Renal cortex interstitium (tissue), 11 donors: ENCODE measurements around the gene PLXNA2. TPM values are rescaled to one million over a fixed set of nuclear protein-coding genes. Genes with fewer than 3 reads are reported as not detected.

ENCODE experiments used
- DNase-seq, 11 donors: peaks; one replicate each; pipeline ENCODE4 v3.0.0-alpha.2; 2013; ENCODE audit warnings: low read depth in 9 of 11, low spot score in 4 of 11; ENCODE audit errors: extremely low read depth in 1 of 11
- polyA plus RNA-seq, 3 donors: library from polyadenylated mRNA; unstranded; fragments of 120-200 nt; gene quantifications; one replicate each; pipeline ENCODE4 v1.2.1, GENCODE V29; 2013; ENCODE audit not compliant: insufficient read length in 3 of 3

PLXNA2 gene
- polyA plus RNA-seq, 3 donors, result 13.7 to 16.6 (median 16.1) TPM

DNA sequence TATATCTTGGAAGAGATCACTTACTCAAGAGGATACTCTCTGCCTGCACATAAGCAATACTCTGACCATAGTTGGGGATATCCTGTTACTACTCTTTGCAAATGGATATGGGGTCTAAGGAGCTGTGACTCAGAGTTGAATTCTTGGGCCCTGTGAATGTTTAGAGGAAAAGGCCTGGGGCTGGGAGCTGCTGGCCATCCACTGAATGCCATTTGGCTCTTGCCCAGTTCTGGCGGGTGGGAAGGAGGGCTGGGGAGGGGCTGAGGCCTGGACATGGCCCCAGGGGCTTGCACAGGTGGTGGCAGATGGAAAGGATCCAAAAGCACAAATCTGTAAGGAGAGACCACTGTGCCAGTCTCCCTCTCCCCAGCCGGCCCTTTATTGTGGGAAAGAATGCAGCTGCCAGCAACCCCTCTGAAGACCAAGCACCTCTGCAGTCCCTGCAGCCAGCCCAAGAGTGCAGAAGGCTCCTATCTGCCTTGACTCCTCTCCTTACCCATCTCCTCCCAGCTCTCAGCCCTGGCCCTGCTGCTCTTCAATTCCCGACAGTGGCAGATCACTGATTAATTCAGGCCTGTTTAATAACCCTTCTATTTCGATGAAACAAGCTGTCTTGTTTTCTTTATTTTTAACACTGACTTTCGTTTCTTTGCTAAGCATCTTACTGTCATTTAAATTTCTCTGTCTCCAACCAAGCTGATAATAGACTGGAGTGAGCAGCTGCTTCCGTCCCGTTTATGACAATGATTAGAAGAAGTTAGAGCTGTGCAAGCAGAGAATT, 12.1 kb downstream of the PLXNA2 start:
- no peak for DNase-seq

DNA sequence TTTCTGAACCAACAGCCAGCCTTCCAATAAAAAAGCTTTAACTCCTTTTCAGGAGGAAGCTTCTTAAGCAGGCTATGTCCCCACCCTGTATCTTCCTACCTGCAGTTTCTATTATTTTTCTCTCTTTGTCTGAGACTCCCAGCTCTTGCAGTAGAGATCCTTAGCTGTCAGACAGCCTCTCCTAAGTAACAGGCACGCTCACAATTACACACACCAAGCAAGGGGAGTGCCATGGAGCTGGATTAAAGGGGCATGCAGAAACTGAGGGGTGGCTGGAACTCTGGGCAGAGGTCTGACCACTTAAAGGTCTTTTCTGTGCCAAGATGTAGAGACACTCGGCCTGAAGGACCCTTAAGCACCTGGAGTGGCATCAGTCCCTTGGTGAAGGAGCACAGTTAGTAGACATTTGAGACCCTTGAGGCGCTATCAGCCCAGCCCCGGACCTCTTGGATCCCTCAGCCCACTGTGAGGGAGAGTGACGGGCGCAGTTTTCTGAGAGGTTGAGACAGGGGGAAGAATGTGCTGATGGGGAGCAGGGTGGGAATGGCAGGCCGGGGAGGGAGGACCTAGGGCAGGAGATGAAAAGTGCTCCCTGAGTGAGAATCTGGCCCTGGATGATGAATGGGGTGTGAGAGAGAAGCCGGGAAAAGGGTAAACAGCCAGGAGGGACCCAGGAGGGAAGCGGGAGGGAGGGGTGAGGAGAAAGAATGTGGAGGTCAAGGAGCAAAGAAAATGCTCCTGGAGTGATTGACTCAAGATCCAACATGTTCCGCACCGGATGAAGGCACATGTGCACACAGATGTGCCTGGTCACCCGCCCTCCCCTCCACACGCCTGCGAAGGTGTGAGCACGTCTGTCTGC, 13.3 kb downstream of the PLXNA2 start:
- no peak for DNase-seq

DNA sequence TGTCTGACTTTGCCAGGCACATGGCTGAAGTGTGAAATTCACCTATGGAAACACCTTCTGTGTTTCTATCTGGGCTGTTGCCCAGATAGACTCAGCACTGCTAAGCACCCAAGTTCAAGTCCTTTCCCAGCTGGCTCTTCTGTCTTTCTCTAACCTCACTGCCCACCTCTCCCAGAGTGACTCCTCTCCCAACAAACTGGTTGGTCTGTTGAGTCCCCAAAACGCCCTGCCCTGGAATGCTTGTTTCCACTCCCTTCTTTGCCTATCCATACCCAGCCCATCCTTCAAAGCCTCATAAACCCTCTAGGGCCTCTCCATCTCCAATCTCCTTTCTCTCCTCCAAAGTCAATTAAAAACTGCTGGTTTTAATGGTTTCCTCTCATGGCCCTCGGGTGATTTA, 15.6 kb downstream of the PLXNA2 start:
- no peak for DNase-seq

DNA sequence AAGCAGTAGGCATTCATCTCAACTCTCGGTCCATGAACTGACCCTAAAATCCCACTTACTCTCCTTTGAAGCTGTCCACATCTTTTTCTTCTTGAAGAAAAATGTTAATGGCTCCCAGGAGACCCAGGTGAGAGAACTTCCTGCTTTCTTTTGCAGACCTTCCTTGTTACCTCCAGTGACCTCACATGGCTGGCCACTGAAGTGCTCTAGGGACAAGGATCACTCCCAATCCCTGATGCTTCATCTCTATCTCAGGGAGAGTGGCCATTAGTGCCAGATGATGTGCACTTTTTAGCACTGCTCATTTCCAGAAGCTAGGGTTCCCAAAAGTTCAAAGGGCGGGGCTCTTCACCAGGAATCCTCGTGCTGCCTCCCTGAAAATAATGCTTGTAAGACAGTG, 16.2 kb downstream of the PLXNA2 start:
- DNase-seq, result no peak

DNA sequence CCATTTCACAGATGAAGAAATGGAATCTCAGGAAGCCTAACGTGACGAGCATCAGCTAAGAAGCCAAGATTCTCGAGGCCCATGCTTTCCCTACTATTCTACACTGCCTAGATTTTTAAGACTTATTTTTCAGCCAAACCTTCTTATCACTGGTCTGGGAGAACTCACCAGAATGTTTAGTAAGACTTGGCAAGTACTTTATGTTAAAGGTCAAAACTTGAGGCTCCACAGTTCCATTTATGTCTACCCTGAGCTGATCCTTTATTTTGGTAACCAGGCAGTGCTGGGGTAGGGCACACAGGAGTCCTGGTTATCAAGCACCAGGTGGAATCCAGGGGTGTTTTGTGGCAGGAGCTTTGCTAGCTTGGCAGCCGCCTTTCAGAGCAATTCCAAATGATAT, 16.8 kb downstream of the PLXNA2 start:
- no peak for DNase-seq

DNA sequence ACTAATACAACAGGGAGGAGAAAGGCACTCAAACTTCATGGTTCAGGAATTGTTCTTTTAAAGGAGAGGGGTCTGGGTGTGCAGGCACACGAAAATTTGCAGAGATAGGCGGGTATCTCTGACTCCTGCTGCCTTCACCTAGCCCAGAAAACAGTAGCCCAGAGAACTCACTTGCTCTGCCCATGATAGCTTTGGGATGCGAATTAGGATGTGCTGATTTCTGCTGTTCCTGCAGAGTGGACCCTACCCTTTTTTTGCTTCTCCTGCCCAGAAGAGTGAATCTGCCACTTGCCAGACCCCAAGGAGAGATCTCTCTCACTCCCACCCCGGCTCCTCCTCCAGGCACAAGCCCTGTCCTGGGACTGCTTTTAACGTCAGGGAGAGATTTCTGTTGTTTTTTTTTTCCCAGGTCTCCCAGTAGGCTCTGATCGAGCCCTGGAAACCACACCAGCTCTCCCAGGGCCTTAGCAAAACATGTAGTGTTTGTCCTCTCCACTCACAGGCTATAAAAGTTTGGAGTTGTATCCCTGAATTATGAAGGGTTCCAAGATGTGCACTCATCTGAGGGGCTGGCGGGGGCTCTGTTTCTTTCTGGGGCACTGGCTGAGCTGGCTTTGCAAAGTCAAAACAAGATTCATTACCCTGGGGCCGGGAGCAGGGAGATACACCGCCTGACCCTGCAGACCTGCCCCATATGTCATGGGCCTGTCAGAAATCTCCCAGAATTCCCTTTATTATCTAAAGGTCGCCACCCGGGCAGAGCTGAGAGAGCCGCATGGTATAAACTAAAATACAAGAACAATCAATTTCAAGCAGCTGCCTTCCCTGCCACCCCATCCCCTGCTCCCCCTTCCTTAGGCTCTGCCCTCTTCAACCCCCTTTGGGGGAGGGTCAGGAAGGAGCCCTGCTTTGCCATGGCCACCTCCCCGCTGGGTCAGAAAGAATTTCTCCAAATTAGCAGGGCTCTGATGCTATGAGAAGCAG, 17.9 kb downstream of the PLXNA2 start:
- DNase-seq, result no peak

DNA sequence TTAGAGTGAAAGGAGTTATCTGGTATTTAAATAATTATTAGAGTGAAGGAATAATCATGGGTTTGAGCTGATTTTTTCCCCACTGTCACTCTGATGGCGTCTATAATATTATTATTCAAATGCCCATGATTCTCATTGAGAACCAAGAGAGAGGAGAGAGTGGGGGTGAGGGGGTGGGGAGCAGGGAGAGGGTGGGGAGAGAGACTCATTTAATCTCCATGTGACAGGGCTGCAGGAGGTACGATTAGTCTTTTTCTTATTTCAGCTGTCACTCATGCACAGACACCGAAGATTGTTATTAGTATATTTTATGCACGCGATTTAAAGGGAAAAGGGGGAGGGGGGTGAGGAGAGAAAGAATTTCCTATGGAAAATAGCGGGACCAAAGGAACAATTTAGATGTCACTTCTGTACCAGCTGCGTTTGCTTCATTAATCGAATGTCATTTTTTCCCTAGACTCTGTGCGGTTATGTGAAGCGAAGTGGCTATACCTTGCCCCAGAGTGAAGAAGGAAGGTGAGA, 19.9 kb downstream of the PLXNA2 start:
- no peak for DNase-seq

DNA sequence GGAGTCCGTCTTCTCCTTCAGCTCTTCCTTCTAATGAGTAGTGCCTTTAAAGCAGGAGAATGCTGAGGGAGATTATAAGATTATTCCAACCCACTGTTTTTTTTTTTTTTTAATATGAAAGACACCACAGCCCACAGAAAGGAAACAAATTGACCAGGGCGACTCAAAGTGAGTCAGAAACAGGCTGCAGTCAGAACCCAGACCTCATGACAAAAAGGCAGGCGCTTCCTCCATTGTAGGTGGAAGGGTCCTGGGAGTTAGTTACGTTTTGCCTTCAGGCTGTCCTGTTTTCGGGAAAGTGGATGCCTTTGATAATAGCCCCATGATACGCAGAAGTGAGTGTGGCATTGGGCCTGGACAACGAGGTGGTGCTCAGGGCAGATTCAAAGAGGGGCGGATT, 21.0 kb downstream of the PLXNA2 start:
- no peak for DNase-seq

DNA sequence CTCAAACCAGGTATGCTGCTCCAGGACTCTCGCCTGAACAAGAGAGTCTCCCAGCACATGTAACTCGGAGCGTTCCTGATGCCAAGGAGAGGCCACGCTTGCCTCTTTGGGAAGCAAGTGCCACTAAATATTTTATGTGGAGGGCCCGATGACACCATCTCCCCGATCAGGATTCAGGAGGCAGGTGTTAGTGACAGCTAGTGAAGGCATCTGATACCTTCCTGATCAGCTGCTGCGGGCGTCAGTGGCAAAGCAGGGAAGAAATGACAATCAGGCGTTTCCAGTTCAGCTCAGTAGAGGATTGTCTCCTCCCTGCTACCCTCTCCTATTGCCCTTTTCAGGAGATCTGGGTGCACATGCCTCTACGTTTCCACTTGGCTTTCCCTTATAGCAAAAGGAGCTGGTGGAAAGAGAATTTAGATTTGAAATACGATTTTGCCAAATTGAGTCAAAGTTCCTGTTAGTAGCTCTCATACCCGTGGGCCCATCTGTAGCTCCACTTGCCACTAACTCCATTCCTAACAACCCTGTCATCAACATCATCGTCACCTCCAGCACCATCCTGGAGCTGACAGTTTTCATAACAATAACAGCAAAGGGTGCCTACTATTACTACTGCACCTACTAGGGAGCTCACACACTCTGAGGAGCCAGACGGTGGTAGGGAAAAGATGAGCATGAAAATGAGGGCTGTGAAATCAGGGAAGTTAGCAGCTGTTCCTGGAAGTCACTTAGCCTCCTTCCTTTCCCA, 21.6 kb downstream of the PLXNA2 start:
- DNase-seq, result no peak

DNA sequence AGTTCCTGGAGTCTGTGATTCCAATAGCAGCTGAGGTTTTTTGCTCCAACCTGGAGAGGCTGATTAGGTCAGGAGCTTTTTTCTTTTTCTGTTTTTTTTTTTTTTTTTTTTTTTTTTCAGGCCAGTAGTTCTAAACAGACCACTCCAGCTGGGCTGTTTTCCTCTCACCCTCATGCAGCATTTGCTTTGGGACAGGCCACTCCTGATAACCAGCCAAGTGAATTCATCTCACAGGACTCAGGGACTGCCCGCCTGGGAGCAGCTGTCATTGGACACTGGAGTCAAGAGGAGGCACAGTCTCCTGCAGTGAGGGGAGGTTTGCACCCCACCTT, 22.9 kb downstream of the PLXNA2 start:
- no peak for DNase-seq

DNA sequence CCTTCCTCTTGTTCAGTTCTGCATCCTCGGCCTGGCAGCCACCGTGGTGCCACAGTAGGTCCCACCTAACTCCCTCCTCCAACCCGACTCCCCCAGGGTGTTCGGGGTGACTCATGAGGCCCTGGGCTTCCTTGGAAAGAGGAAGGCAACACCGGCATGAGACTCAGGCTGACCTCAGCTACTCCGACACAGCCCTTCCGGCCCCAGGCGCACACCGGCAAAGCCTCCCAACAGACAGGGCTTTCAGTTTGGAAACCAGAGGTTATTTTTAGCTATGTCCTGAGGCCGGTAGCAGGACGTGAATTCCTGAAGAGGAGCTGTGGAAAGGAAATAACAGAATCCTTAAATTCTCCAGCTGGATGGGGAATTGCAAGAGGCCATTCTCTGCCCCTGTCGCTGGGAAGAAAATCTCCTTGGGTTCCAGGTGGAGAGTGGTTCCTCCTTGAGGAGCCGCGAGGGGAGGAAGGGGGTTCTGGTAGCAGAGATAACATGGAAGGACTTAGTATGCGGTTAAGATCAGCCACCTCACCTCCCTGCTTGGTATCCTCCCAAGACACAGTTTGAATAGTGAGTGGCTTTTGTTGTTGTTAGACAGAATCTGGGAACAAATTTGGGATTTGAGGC, 24.4 kb downstream of the PLXNA2 start:
- DNase-seq, result no peak

DNA sequence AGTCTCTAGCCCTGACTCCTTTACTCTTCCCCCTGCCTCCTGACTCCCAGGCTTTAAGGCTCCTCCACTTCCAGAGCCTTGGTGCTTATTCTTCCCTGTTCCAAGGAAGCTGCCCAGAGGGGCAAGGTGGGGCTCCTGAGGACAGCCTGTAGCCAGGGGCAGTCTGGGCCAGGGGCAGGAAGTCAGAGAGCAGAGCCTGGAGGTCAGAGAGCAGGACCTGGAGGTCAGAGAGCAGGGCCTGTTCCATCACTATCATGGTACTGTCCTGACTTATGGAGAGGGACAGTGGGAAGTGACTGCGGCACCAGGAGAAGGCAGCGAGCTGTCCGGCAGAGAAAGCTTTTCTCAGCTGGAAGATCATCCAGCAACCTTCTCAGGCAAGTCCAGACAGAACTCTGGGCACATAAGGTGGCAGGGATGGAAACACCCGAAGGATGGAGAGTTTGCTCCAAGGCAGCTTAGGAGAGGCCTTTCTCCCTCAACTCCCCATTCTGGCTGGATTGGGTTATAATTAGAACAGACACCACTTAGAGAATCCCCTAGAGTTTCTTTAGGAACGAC, 25.0 kb downstream of the PLXNA2 start:
- no peak for DNase-seq

DNA sequence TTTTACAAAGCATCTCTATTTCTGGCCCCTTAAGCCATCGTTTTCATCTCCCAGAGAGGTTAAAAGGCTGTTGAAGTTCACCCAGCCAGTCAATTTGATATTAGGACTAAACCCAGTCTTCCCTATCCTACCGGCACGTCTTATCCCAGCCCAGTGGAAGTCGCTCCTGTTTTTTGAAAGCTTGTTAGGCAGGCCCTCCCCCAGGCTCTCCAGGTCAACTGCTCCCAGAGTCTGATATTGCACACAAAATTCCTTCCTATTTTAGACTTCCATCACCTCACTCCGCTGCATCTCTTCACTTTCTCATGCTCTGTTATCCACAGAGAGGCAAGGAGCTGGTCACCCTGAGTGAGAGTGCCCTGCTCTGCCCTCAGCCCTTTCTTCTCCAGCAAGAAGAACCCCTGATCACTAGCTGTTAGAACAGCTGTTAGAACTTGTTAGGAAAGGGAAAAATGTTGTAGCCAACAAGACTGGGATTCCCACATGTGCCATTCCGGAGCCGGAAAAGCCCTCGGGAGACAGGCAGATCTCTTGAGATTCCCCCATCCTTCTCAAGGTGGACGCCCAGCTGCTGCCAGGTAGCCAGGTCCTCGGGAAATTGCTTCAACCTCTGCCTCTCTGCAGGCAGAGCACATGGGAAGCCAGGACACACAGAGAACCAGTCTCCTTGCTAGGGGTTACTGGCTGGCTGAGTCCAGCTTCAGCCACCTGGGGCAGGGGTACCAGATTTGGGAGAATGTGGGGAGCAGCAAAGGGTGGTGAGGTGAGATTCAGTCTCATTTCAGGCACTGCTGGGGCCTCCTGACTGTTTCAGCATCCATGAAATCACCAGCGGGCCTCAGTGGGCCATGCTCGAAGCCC, 25.7 kb downstream of the PLXNA2 start:
- no peak for DNase-seq

DNA sequence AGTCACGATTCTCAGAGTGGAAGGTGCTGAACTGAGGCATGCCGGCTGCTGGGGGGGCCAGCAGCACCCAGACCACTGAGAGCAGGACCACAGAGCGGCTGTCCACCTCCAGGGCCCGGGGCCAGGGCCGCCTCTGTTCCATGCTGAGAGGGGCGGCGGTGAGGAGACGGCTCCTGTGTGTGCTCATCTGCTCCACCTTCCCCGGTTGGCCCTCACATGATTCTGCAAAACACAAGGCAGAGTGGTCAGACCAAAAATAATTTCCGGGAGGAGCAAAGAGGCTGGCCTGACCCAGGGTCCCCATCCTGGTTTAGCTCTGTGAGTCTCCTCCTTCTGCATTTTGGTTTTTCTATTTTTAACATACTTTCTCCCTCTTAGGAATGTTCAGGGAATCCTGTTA, 26.4 kb downstream of the PLXNA2 start:
- no peak for DNase-seq

DNA sequence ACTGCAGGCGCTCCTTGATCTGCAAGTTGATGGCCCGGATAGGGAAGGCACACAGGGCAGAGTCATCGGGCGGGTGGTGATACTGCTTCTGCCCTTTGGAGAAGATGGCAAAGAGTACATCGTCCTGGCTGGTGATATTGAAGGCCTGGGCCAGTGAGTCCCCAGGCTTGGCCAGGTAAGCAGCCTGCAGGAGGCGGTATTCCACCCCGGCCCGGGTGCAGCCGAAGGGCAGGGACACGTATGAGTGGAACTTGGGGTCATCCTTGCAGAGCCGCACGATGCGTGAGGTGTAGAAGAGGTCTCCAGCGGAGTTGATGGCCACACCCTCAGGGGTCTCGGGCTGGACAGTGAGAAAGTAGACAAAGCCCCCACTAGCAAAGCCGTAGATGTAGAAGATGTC, 27.4 kb downstream of the PLXNA2 start:
- no peak for DNase-seq

DNA sequence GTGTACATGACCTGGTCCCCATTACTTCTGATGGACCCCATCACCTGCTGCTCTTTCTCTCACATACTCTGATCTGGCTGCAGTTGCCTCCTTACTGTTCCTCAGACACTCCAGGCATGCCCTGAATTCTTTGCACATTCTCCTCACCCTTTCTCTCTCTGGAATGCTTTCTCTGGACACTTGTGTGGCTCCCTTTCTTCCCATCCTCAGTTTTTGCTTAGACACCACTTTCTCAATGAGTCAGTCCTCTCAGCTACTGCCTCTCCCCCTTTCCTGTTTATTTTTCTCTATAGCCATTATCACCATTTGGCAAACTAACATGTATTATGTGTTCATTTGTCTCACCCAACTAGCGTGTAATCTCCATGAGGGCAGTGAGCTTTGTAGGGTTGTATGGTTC, 28.1 kb downstream of the PLXNA2 start:
- DNase-seq, result no peak

DNA sequence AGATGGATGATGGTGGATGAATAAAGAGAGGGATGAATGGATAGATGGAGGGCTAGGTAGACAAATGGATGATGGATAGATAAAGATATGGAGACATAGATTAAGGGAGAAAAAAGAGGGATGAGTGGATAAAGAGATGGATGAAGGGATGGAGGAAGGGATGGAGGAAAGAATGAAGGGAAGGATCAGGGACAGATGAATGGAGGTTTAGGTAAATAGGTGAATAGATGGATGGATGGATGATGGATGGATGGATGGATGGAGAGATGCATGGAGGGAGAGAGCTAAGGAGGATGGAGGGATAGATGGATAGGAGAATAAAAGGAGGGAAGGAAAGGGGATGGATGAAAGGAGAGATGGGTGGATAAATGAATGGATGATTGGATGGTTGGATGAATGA, 28.8 kb downstream of the PLXNA2 start:
- DNase-seq, result no peak
